ENCODE measurements around the gene DYNC1H1.

Gene DYNC1H1

GRCh38 chr14:102058961-102059360, 94.6 kb downstream of the DYNC1H1 start:
- Histone ChIP-seq H3K9me3 (ENCODE audit: control insufficient read depth, insufficient read depth, low read depth, low read length) (no peaks in the 10 kb centered on the region), H3K36me3 (ENCODE audit: control insufficient read depth in 2 of 2, insufficient read depth in 1 of 2, low read length in 2 of 2) (peaks cover 0 to 7% of the 10 kb centered on the region in 2 experiments; a peak in 2 of 3 replicates), H3K27ac (ENCODE audit: extremely low read depth, low read depth, low read length) (no peak overlapping the region), H3K4me1 (ENCODE audit: control insufficient read depth, insufficient read depth, low read length) (no peaks in the 10 kb centered on the region), H3K4me3 (ENCODE audit: low read depth, low read length) (no peak overlapping the region)
- POLR2A ChIA-PET, result interaction anchor here (0.7 kb wide), 1 partner anchor 107 kb away, joined by 5 read pairs; no protein-coding TSS in a partner anchor
- TF ChIP-seq BCL11B (tag by site-specific recombination; IDR thresholded peaks at IDR 0.05; ENCODE audit: low read depth) (no peak), ZBTB11 (tag by site-specific recombination; conservative IDR thresholded peaks at IDR 0.05; ENCODE audit: low read depth) (no peak), PRDM2 (tag by site-specific recombination; IDR thresholded peaks at IDR 0.05; ENCODE audit: borderline replicate concordance) (no peak), HOXC10 (CRISPR knock-in tag; IDR thresholded peaks at IDR 0.05) (no peak), ZBTB8A (tag by site-specific recombination; IDR thresholded peaks at IDR 0.05) (no peak), ZNF148 (tag by site-specific recombination; IDR thresholded peaks at IDR 0.05; ENCODE audit: borderline replicate concordance) (no peak), GFI1B (tag by site-specific recombination; IDR thresholded peaks at IDR 0.05) (no peak), ZNF530 (tag by site-specific recombination; IDR thresholded peaks at IDR 0.05; ENCODE audit: low read depth) (no peak), GLIS1 (tag by site-specific recombination; IDR thresholded peaks at IDR 0.05) (no peak), ZNF239 (tag by site-specific recombination; IDR thresholded peaks at IDR 0.05) (no peak), ZNF585B (tag by site-specific recombination; IDR thresholded peaks at IDR 0.05) (no peak), ZNF140 (tag by site-specific recombination; IDR thresholded peaks at IDR 0.05) (no peak), GLIS2 (tag by site-specific recombination; IDR thresholded peaks at IDR 0.05) (no peak), ZNF521 (tag by site-specific recombination; IDR thresholded peaks at IDR 0.05) (no peak), ZNF174 (tag by site-specific recombination; IDR thresholded peaks at IDR 0.05) (no peak)
- TF ChIP-seq, protein P1, sequence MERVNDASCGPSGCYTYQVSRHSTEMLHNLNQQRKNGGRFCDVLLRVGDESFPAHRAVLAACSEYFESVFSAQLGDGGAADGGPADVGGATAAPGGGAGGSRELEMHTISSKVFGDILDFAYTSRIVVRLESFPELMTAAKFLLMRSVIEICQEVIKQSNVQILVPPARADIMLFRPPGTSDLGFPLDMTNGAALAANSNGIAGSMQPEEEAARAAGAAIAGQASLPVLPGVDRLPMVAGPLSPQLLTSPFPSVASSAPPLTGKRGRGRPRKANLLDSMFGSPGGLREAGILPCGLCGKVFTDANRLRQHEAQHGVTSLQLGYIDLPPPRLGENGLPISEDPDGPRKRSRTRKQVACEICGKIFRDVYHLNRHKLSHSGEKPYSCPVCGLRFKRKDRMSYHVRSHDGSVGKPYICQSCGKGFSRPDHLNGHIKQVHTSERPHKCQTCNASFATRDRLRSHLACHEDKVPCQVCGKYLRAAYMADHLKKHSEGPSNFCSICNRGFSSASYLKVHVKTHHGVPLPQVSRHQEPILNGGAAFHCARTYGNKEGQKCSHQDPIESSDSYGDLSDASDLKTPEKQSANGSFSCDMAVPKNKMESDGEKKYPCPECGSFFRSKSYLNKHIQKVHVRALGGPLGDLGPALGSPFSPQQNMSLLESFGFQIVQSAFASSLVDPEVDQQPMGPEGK (tag by site-specific recombination; IDR thresholded peaks at IDR 0.05), result no peak
- TF ChIP-seq, protein P2, sequence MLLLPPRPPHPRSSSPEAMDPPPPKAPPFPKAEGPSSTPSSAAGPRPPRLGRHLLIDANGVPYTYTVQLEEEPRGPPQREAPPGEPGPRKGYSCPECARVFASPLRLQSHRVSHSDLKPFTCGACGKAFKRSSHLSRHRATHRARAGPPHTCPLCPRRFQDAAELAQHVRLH (tag by site-specific recombination; IDR thresholded peaks at IDR 0.05), result no peak
- CTCF ChIA-PET, result interaction anchor here (1.0 kb wide), 1 partner anchor 255 kb away, joined by 3 read pairs; no protein-coding TSS in a partner anchor
